HEK293 (cell line): ENCODE measurements around the gene PPP1R3F.

ENCODE experiments used
- CTCF ChIA-PET: fragments of 350-600 bp; formaldehyde crosslinking; extraction: SDS; loops from one replicate; lab custom pipeline; 2021; ENCODE audit warnings: antibody characterized with exemption; lab: Yijun Ruan, JAX
- POLR2A ChIA-PET: fragments of 300-600 bp; formaldehyde crosslinking; extraction: SDS; loops from one replicate; lab custom pipeline; 2020; ENCODE audit warnings: antibody characterized with exemption, inconsistent platforms; lab: Yijun Ruan, JAX
- H3K27ac ChIP-seq: fragments of 200-500 bp; sonication (Bioruptor generic); 2 replicates; pipeline ENCODE4 v1.5.1; 2014; ENCODE audit warnings: low read depth, low read length, control low read depth, inconsistent platforms; ENCODE audit errors: extremely low read depth
- H3K36me3 ChIP-seq, 2 experiments: fragments of 200-500 bp in 1 of 2; sonication (Bioruptor generic) in 1 of 2; 1 replicate in 1 of 2; 2 replicates in 1 of 2; pipeline ENCODE4 v1.5.1; 2014 to 2017; ENCODE audit warnings: inconsistent platforms in 2 of 2, low read length in 2 of 2; ENCODE audit not compliant: control insufficient read depth in 2 of 2, insufficient read depth in 1 of 2
- H3K4me1 ChIP-seq: fragments of 200-500 bp; sonication (Bioruptor generic); 2 replicates; pipeline ENCODE4 v1.5.1; 2014; ENCODE audit warnings: mild to moderate bottlenecking, low read length, inconsistent platforms; ENCODE audit not compliant: control insufficient read depth, insufficient read depth
- H3K4me3 ChIP-seq: 2 replicates; pipeline ENCODE4 v1.5.1; 2011; ENCODE audit warnings: low read depth, mild to moderate bottlenecking, control low read depth, low read length, moderate library complexity
- H3K9me3 ChIP-seq: fragments of 200-500 bp; sonication (Bioruptor generic); 2 replicates; pipeline ENCODE4 v1.5.1; 2014; ENCODE audit warnings: low read depth, low read length, inconsistent platforms; ENCODE audit not compliant: control insufficient read depth, insufficient read depth
- GLIS2 ChIP-seq: fragments of 450-650 bp; formaldehyde crosslinking; IDR thresholded peaks from 2 replicates; pipeline ENCODE4 v1.5.1; 2016; ENCODE audit warnings: missing biosample characterization, missing genetic modification characterization
- HOXD13 ChIP-seq: sonication (generic); formaldehyde crosslinking; IDR thresholded peaks from 2 replicates; pipeline ENCODE4 v1.8.0; 2022; ENCODE audit warnings: missing genetic modification reagents, borderline replicate concordance
- KLF9 ChIP-seq: fragments of 450-650 bp; formaldehyde crosslinking; IDR thresholded peaks from 2 replicates; pipeline ENCODE4 v1.5.1; 2016; ENCODE audit warnings: missing biosample characterization, missing genetic modification characterization, low read depth
- PRDM4 ChIP-seq: fragments of 450-650 bp; formaldehyde crosslinking; IDR thresholded peaks from 2 replicates; pipeline ENCODE4 v1.5.1; 2017; ENCODE audit warnings: missing biosample characterization, missing genetic modification characterization
- SCRT2 ChIP-seq: fragments of 450-650 bp; formaldehyde crosslinking; IDR thresholded peaks from 2 replicates; pipeline ENCODE4 v1.5.1; 2016; ENCODE audit warnings: missing biosample characterization, missing genetic modification characterization
- ZBTB48 ChIP-seq: fragments of 450-650 bp; formaldehyde crosslinking; IDR thresholded peaks from 2 replicates; pipeline ENCODE4 v1.5.1; 2016; ENCODE audit warnings: missing biosample characterization, missing genetic modification characterization
- ZFP3 ChIP-seq: fragments of 450-650 bp; formaldehyde crosslinking; IDR thresholded peaks from 2 replicates; pipeline ENCODE4 v1.5.1; 2016; ENCODE audit warnings: low read depth, missing biosample characterization, missing genetic modification characterization
- ZIC2 ChIP-seq: fragments of 450-650 bp; formaldehyde crosslinking; IDR thresholded peaks from 2 replicates; pipeline ENCODE4 v1.5.1; 2016; ENCODE audit warnings: missing biosample characterization, missing genetic modification characterization
- ZNF140 ChIP-seq: fragments of 450-650 bp; formaldehyde crosslinking; IDR thresholded peaks from 2 replicates; pipeline ENCODE4 v1.5.1; 2016; ENCODE audit warnings: missing biosample characterization, missing genetic modification characterization
- ZNF146 ChIP-seq: fragments of 450-650 bp; formaldehyde crosslinking; IDR thresholded peaks from 2 replicates; pipeline ENCODE4 v1.5.1; 2016; ENCODE audit warnings: missing biosample characterization, missing genetic modification characterization
- ZNF16 ChIP-seq: fragments of 450-650 bp; formaldehyde crosslinking; IDR thresholded peaks from 2 replicates; pipeline ENCODE4 v1.5.1; 2016; ENCODE audit warnings: low read depth, missing biosample characterization, missing genetic modification characterization
- ZNF302 ChIP-seq: fragments of 450-650 bp; formaldehyde crosslinking; IDR thresholded peaks from 2 replicates; pipeline ENCODE4 v1.5.1; 2016; ENCODE audit warnings: missing biosample characterization, missing genetic modification characterization, low read depth
- ZNF37A ChIP-seq: fragments of 450-650 bp; IDR thresholded peaks from 2 replicates; pipeline ENCODE4 v1.5.1; 2018; ENCODE audit warnings: missing biosample characterization, missing genetic modification characterization
- ZNF514 ChIP-seq: fragments of 450-650 bp; formaldehyde crosslinking; IDR thresholded peaks from 2 replicates; pipeline ENCODE4 v1.5.1; 2016; ENCODE audit warnings: missing biosample characterization, missing genetic modification characterization
- ZNF544 ChIP-seq: fragments of 450-650 bp; formaldehyde crosslinking; IDR thresholded peaks from 2 replicates; pipeline ENCODE4 v1.5.0; 2017; ENCODE audit warnings: missing biosample characterization, missing genetic modification characterization
- ZNF660 ChIP-seq: fragments of 450-650 bp; IDR thresholded peaks from 2 replicates; pipeline ENCODE4 v1.5.1; 2018; ENCODE audit warnings: missing biosample characterization, mild to moderate bottlenecking, missing genetic modification characterization
- ZSCAN16 ChIP-seq: fragments of 450-650 bp; formaldehyde crosslinking; IDR thresholded peaks from 2 replicates; pipeline ENCODE4 v1.5.1; 2016; ENCODE audit warnings: missing biosample characterization, missing genetic modification characterization
- ZSCAN30 ChIP-seq: fragments of 450-650 bp; IDR thresholded peaks from 2 replicates; pipeline ENCODE4 v1.5.1; 2018; ENCODE audit warnings: missing biosample characterization, mild to moderate bottlenecking, missing genetic modification characterization, moderate library complexity
- TF ChIP-seq, protein P1 (sequence below): fragments of 450-650 bp; formaldehyde crosslinking; IDR thresholded peaks from 2 replicates; pipeline ENCODE4 v1.5.1; 2016; ENCODE audit warnings: missing biosample characterization, missing genetic modification characterization

Gene PPP1R3F

GRCh38 chrX:49286581-49286980 lies 17.0 kb downstream of the PPP1R3F start (continued):
- no peak for TF ChIP-seq ZNF660 (tag by site-specific recombination)
- no peak for TF ChIP-seq ZNF37A
- TF ChIP-seq, all 188 proteins: peak for 0

DNA sequence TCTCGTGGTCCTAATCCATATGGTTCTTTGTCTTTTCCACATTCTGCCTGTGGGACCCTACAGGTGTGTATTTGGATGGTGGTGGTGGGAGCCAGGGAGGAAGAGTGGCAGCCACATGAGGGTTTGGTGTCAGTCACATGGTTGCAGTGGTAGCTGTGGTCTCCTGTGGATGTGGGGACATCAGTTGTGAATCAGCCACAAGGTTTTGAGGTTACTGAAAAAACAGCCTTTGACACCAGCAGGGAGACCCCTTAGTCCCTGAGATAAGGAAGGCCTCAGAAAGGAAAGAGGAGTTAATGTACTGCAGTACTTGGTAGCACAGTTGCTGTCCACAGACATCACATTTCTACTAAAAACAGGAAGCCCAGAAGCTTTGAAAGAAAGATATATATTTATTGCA lies 18.1 kb downstream of the PPP1R3F start:
- Histone ChIP-seq H3K4me1 (no peaks in the 10 kb centered on the region), H3K9me3 (no peaks in the 10 kb centered on the region), H3K36me3 (no peaks in the 10 kb centered on the region), H3K4me3 (no peak overlapping the region), H3K27ac (no peak overlapping the region)
- ChIA-PET CTCF (interaction anchor here (0.9 kb wide), 1 partner anchor 551 kb away, joined by 3 read pairs; no protein-coding TSS in a partner anchor), POLR2A (no interaction called here)
- TF ChIP-seq, protein P1, sequence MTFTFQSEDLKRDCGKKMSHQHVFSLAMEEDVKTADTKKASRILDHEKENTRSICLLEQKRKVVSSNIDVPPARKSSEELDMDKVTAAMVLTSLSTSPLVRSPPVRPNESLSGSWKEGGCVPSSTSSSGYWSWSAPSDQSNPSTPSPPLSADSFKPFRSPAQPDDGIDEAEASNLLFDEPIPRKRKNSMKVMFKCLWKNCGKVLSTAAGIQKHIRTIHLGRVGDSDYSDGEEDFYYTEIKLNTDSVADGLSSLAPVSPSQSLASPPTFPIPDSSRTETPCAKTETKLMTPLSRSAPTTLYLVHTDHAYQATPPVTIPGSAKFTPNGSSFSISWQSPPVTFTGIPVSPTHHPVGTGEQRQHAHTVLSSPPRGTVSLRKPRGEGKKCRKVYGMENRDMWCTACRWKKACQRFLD (tag by site-specific recombination) = no peak
- TF ChIP-seq ZBTB48 (tag by site-specific recombination) = no peak
- no peak for TF ChIP-seq ZNF16 (tag by site-specific recombination)
- TF ChIP-seq ZSCAN30 (tag by site-specific recombination) = no peak
- no peak for TF ChIP-seq ZNF514
- no peak for TF ChIP-seq ZNF544 (tag by site-specific recombination)
- TF ChIP-seq ZFP3 (tag by site-specific recombination) = no peak
- TF ChIP-seq ZNF146 (tag by site-specific recombination) = no peak
- no peak for TF ChIP-seq ZIC2 (tag by site-specific recombination)
- TF ChIP-seq PRDM4 = no peak
- TF ChIP-seq ZNF140 (tag by site-specific recombination) = no peak
- no peak for TF ChIP-seq GLIS2
- no peak for TF ChIP-seq HOXD13 (CRISPR knock-in tag)

DNA sequence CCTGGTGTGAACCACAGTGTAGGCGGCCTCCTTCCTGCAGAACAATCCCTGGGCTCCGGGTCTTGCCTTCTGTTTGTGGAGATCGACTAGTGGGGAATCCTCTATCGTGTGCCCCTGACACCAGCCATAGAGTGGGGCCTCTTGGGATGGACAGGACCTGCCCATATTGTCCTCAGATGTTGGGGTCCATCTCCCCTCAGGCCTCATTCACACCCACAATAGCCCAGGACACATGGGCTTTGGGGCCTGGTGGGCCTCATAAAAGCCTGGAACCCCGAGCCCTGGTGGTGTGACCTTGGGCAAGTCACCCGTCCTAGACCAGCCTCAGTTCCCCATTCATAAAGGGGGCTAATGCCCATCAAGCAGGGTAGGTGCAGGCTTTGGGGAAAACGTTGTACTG lies 20.6 kb downstream of the PPP1R3F start:
- Histone ChIP-seq H3K36me3 (no peaks in the 10 kb centered on the region), H3K4me1 (no peaks in the 10 kb centered on the region), H3K4me3 (no peak overlapping the region), H3K27ac (no peak overlapping the region), H3K9me3 (no peaks in the 10 kb centered on the region)
- ChIA-PET POLR2A (no interaction called here), CTCF (no interaction called here)
- no peak for TF ChIP-seq KLF9 (tag by site-specific recombination)
- TF ChIP-seq SCRT2 (tag by site-specific recombination) = no peak
- no peak for TF ChIP-seq ZNF302 (tag by site-specific recombination)
- TF ChIP-seq ZSCAN16 (tag by site-specific recombination) = no peak
